Measurements from ENCODE around the gene RABEP2. TPM values are rescaled to one million over a fixed set of nuclear protein-coding genes. Genes with fewer than 3 reads are reported as not detected.

The RABEP2 gene
- total RNA-seq, 1 donor from 2014 or later: 20.3 TPM

DNA sequence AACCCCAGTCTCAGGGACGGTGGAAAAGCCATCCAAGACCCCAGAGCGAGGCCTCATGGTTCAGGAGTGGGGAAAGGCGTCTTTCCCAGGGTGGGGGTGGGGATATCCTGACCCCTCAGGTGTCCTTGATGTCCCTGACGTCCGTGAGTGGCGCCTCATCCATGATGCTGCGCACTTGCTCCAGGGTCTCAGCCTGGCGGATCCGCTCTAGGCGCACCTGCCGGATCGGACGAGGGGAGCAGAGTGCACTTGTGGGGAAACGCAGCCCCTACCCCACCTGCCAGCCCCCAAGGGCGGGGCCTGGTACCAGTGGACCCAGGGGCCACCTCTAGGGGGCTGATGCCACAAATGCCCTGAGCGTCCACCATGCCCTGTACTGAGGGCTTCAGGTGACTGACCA, 20.2 kb downstream of the RABEP2 start:
- H3K4me3 ChIP-seq (ENCODE audit: low read depth, low read length): no peak overlapping the region
- TF ChIP-seq, protein P1, sequence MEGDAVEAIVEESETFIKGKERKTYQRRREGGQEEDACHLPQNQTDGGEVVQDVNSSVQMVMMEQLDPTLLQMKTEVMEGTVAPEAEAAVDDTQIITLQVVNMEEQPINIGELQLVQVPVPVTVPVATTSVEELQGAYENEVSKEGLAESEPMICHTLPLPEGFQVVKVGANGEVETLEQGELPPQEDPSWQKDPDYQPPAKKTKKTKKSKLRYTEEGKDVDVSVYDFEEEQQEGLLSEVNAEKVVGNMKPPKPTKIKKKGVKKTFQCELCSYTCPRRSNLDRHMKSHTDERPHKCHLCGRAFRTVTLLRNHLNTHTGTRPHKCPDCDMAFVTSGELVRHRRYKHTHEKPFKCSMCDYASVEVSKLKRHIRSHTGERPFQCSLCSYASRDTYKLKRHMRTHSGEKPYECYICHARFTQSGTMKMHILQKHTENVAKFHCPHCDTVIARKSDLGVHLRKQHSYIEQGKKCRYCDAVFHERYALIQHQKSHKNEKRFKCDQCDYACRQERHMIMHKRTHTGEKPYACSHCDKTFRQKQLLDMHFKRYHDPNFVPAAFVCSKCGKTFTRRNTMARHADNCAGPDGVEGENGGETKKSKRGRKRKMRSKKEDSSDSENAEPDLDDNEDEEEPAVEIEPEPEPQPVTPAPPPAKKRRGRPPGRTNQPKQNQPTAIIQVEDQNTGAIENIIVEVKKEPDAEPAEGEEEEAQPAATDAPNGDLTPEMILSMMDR (IDR thresholded peaks at IDR 0.05; ENCODE audit: insufficient read depth, low read length, severe bottlenecking): no peak
- no peak for FAIRE-seq
- DNase-seq (ENCODE audit: low read depth): no peak
- no peaks in the 10 kb centered on the region for H3K27me3 ChIP-seq (ENCODE audit: control insufficient read depth, insufficient read depth, low read length)
- H3K36me3 ChIP-seq (ENCODE audit: control insufficient read depth, insufficient read depth, low read length): peaks cover 6% of the 10 kb centered on the region

DNA sequence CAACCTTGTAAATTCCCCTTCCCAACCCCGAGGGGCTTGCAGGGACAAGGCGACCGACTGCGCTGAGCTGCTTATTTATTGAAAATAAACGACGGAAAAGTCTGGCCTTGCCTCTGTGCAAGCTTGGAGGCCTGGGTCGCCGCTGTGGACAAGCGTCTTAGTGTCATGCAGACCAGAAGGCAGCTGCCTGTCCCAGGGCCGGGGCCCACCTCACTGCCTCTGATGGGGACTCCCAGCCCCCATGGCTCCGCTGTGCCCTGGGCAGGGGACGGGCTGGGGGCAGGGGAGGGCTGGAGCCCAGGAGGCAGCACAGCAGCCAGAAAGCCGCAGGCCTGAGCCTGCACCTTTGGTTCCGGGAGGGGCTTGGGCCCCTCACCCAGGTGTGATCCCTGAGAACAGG, 20.7 kb downstream of the RABEP2 start:
- FAIRE-seq (no peak), DNase-seq (ENCODE audit: low read depth) (no peak)
- TF ChIP-seq, protein P1 (IDR thresholded peaks at IDR 0.05; ENCODE audit: insufficient read depth, low read length, severe bottlenecking): no peak
- H3K27me3 ChIP-seq (ENCODE audit: control insufficient read depth, insufficient read depth, low read length): no peaks in the 10 kb centered on the region
- peaks cover 6% of the 10 kb centered on the region for H3K36me3 ChIP-seq (ENCODE audit: control insufficient read depth, insufficient read depth, low read length)
- H3K4me3 ChIP-seq (ENCODE audit: low read depth, low read length): no peak overlapping the region

DNA sequence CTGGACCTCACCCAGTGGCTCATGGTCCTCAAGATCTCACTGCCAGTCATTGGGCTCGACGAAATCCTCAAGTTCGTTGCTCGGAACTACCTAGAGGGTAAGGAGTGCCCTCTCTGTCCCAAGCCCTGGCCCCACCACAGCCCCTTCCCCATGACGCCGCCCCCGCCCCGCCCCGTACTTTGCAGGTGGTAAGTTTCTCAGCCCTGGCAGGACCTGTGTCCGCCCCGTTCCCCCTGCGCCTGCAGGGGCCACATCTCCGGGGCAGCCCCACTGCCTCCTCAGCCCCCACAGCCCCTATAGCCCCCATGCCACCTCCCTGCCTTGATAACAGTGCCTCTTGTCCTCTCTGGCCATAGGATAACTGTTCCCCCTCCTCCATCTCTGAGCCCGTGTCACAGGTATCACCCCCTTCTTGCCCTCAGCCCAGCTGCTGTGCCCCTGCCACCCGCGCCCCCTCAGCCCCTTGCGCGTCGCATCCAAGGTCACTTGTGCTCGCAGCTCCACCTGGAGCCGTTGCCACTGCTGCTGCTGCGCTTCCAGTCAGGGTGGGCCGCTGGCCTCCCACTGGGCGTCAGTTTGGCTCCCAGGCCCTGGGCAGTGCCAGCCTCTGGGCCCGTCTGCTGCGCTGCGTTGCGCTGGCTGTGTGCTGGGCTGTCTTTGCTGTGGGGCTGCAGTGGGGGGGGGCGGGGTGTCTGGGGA, 21.5 kb downstream of the RABEP2 start:
- FAIRE-seq (no peak), DNase-seq (ENCODE audit: low read depth) (no peak)
- TF ChIP-seq, protein P1 (IDR thresholded peaks at IDR 0.05; ENCODE audit: insufficient read depth, low read length, severe bottlenecking): no peak
- H3K27me3 ChIP-seq (ENCODE audit: control insufficient read depth, insufficient read depth, low read length): no peaks in the 10 kb centered on the region
- H3K36me3 ChIP-seq (ENCODE audit: control insufficient read depth, insufficient read depth, low read length): peaks cover 5% of the 10 kb centered on the region
- H3K4me3 ChIP-seq (ENCODE audit: low read depth, low read length): no peak overlapping the region

DNA sequence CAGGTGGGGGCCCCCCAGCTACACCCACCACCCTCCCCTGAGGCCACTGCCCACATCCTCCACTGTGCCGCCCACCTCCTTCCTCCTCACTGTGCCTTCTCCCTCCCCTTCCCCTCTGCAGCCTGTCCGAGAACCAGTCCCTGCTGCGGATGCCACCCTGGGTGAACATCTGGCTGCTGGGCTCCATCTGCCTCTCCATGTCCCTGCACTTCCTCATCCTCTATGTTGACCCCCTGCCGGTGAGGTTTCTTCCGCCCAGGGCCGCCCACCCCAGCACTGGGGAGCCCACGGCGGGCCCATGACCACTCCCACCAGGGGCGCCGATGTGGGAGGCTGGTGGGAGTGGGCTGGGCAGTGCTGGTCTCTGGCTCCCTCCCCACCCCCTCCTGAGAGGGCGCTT, 22.1 kb downstream of the RABEP2 start:
- no peak for FAIRE-seq
- Histone ChIP-seq H3K27me3 (ENCODE audit: control insufficient read depth, insufficient read depth, low read length) (no peaks in the 10 kb centered on the region), H3K4me3 (ENCODE audit: low read depth, low read length) (no peak overlapping the region), H3K36me3 (ENCODE audit: control insufficient read depth, insufficient read depth, low read length) (peaks cover 1% of the 10 kb centered on the region)
- TF ChIP-seq, protein P1 (IDR thresholded peaks at IDR 0.05; ENCODE audit: insufficient read depth, low read length, severe bottlenecking): no peak
- no peak for DNase-seq (ENCODE audit: low read depth)

DNA sequence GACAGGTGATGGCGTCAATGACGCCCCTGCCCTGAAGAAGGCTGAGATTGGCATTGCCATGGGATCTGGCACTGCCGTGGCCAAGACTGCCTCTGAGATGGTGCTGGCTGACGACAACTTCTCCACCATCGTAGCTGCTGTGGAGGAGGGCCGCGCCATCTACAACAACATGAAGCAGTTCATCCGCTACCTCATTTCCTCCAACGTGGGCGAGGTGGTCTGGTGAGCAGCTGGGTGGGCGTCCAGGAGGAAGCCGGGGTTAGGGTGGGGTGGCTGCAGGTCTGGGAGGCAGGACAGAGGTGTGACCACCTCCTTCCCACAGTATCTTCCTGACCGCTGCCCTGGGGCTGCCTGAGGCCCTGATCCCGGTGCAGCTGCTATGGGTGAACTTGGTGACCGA, 23.2 kb downstream of the RABEP2 start:
- H3K4me3 ChIP-seq (ENCODE audit: low read depth, low read length): no peak overlapping the region
- no peaks in the 10 kb centered on the region for H3K27me3 ChIP-seq (ENCODE audit: control insufficient read depth, insufficient read depth, low read length)
- no peak for DNase-seq (ENCODE audit: low read depth)
- TF ChIP-seq, protein P1 (IDR thresholded peaks at IDR 0.05; ENCODE audit: insufficient read depth, low read length, severe bottlenecking): no peak
- no peak for FAIRE-seq
- peaks cover 1% of the 10 kb centered on the region for H3K36me3 ChIP-seq (ENCODE audit: control insufficient read depth, insufficient read depth, low read length)

DNA sequence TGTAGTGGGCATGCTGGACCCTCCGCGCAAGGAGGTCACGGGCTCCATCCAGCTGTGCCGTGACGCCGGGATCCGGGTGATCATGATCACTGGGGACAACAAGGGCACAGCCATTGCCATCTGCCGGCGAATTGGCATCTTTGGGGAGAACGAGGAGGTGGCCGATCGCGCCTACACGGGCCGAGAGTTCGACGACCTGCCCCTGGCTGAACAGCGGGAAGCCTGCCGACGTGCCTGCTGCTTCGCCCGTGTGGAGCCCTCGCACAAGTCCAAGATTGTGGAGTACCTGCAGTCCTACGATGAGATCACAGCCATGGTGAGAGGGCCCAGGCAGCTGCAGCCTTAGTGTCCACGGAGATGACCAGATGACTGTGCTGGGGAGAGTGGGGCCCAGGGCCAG, 24.4 kb downstream of the RABEP2 start:
- H3K36me3 ChIP-seq (ENCODE audit: control insufficient read depth, insufficient read depth, low read length): no peaks in the 10 kb centered on the region
- TF ChIP-seq, protein P1 (IDR thresholded peaks at IDR 0.05; ENCODE audit: insufficient read depth, low read length, severe bottlenecking): no peak
- DNase-seq (ENCODE audit: low read depth) (no peak), FAIRE-seq (no peak)
- no peak overlapping the region for H3K4me3 ChIP-seq (ENCODE audit: low read depth, low read length)
- no peaks in the 10 kb centered on the region for H3K27me3 ChIP-seq (ENCODE audit: control insufficient read depth, insufficient read depth, low read length)

Data from bronchial epithelial cell (primary cell).